ENCODE data around the gene THSD4. TPM values are rescaled to one million over a fixed set of nuclear protein-coding genes. Genes with fewer than 3 reads are reported as not detected.
"Not testable (repeated sequence)": the region's sequence is repeated elsewhere in the genome, so short reads cannot be mapped to it uniquely, and the experiment has no call there.

The THSD4 gene
- total RNA-seq, 1 donor from 2014 or later = not detected

GRCh38 chr15:71364117-71364584 is 248.9 kb downstream of the THSD4 start:
- no peaks in the 10 kb centered on the region for H3K36me3 Mint-ChIP-seq (ENCODE audit: low read depth)
- no peak overlapping the region for H3K4me3 Mint-ChIP-seq (ENCODE audit: low read depth)
- H3K9me3 Mint-ChIP-seq = no peaks in the 10 kb centered on the region
- intact Hi-C loops (cut with micrococcal nuclease) = no loop called here
- no peak for DNase-seq (ENCODE audit: low spot score)
- H3K27ac Mint-ChIP-seq = no peak overlapping the region
- no peaks in the 10 kb centered on the region for H3K4me1 Mint-ChIP-seq (ENCODE audit: low read depth)
- H3K27me3 Mint-ChIP-seq (ENCODE audit: low read depth) = peaks cover 4% of the 10 kb centered on the region

GRCh38 chr15:71366522-71366921 is 251.3 kb downstream of the THSD4 start:
- DNase-seq (ENCODE audit: low spot score) = no peak
- H3K4me3 Mint-ChIP-seq (ENCODE audit: low read depth) = no peak overlapping the region
- no peak overlapping the region for H3K27ac Mint-ChIP-seq
- H3K9me3 Mint-ChIP-seq = peaks cover 15% of the 10 kb centered on the region
- no peaks in the 10 kb centered on the region for H3K4me1 Mint-ChIP-seq (ENCODE audit: low read depth)
- H3K27me3 Mint-ChIP-seq (ENCODE audit: low read depth) = no peaks in the 10 kb centered on the region
- intact Hi-C loops (cut with micrococcal nuclease) = no loop called here
- peaks cover under 1% of the 10 kb centered on the region for H3K36me3 Mint-ChIP-seq (ENCODE audit: low read depth)

- no peak overlapping the region for H3K4me3 Mint-ChIP-seq (ENCODE audit: low read depth)
- no peak for DNase-seq (ENCODE audit: low spot score)
- intact Hi-C loops (cut with micrococcal nuclease) = no loop called here
Measured at GRCh38 chr15:71366926-71367325, 251.7 kb downstream of the THSD4 start.

GRCh38 chr15:71367737-71368136 is 252.5 kb downstream of the THSD4 start:
- H3K36me3 Mint-ChIP-seq (ENCODE audit: low read depth); intact Hi-C loops (cut with micrococcal nuclease); H3K4me3 Mint-ChIP-seq (ENCODE audit: low read depth); H3K27me3 Mint-ChIP-seq (ENCODE audit: low read depth); DNase-seq (ENCODE audit: low spot score); H3K4me1 Mint-ChIP-seq (ENCODE audit: low read depth); H3K27ac Mint-ChIP-seq: not testable (repeated sequence)
- peaks cover 15% of the 10 kb centered on the region for H3K9me3 Mint-ChIP-seq

More at GRCh38 chr15:71366926-71367325, 251.7 kb downstream of the THSD4 start:
- Mint-ChIP-seq H3K27me3 (ENCODE audit: low read depth) (no peaks in the 10 kb centered on the region), H3K36me3 (ENCODE audit: low read depth) (peaks cover 3% of the 10 kb centered on the region), H3K9me3 (peaks cover 15% of the 10 kb centered on the region), H3K27ac (no peak overlapping the region), H3K4me1 (ENCODE audit: low read depth) (no peaks in the 10 kb centered on the region)

- intact Hi-C loops (cut with micrococcal nuclease); H3K27ac Mint-ChIP-seq: not testable (repeated sequence)
- H3K9me3 Mint-ChIP-seq = peaks cover 21% of the 10 kb centered on the region
Measured at GRCh38 chr15:71372769-71373168, 257.5 kb downstream of the THSD4 start.

GRCh38 chr15:71373917-71374316 is 258.6 kb downstream of the THSD4 start:
- peaks cover 21% of the 10 kb centered on the region for H3K9me3 Mint-ChIP-seq
- H3K27ac Mint-ChIP-seq = no peak overlapping the region
- H3K4me3 Mint-ChIP-seq (ENCODE audit: low read depth) = no peak overlapping the region
- H3K4me1 Mint-ChIP-seq (ENCODE audit: low read depth) = peaks cover 7% of the 10 kb centered on the region
- no peaks in the 10 kb centered on the region for H3K27me3 Mint-ChIP-seq (ENCODE audit: low read depth)
- no peak for DNase-seq (ENCODE audit: low spot score)
- peaks cover 3% of the 10 kb centered on the region for H3K36me3 Mint-ChIP-seq (ENCODE audit: low read depth)
- intact Hi-C loops (cut with micrococcal nuclease) = no loop called here

More at GRCh38 chr15:71372769-71373168, 257.5 kb downstream of the THSD4 start:
- H3K4me1 Mint-ChIP-seq (ENCODE audit: low read depth); H3K27me3 Mint-ChIP-seq (ENCODE audit: low read depth); H3K36me3 Mint-ChIP-seq (ENCODE audit: low read depth); H3K4me3 Mint-ChIP-seq (ENCODE audit: low read depth): not testable (repeated sequence)
- peak; percentile 37 for DNase-seq (ENCODE audit: low spot score)

- Mint-ChIP-seq H3K27ac (no peak overlapping the region), H3K9me3 (peaks cover 19% of the 10 kb centered on the region), H3K4me1 (ENCODE audit: low read depth) (peaks cover 7% of the 10 kb centered on the region), H3K4me3 (ENCODE audit: low read depth) (no peak overlapping the region), H3K27me3 (ENCODE audit: low read depth) (no peaks in the 10 kb centered on the region), H3K36me3 (ENCODE audit: low read depth) (peaks cover 3% of the 10 kb centered on the region)
- intact Hi-C loops (cut with micrococcal nuclease) = no loop called here
- no peak for DNase-seq (ENCODE audit: low spot score)
Measured at GRCh38 chr15:71374607-71375352, 259.5 kb downstream of the THSD4 start.

- no peak overlapping the region for H3K4me3 Mint-ChIP-seq (ENCODE audit: low read depth)
- intact Hi-C loops (cut with micrococcal nuclease) = no loop called here
- H3K4me1 Mint-ChIP-seq (ENCODE audit: low read depth) = peaks cover 7% of the 10 kb centered on the region
- peaks cover 9% of the 10 kb centered on the region for H3K9me3 Mint-ChIP-seq
- H3K27ac Mint-ChIP-seq = no peak overlapping the region
- DNase-seq (ENCODE audit: low spot score) = no peak
- peaks cover 3% of the 10 kb centered on the region for H3K36me3 Mint-ChIP-seq (ENCODE audit: low read depth)
- H3K27me3 Mint-ChIP-seq (ENCODE audit: low read depth) = no peaks in the 10 kb centered on the region
Measured at GRCh38 chr15:71375934-71376333, 260.7 kb downstream of the THSD4 start.

GRCh38 chr15:71379893-71380292 is 264.6 kb downstream of the THSD4 start:
- Mint-ChIP-seq H3K36me3 (ENCODE audit: low read depth) (no peaks in the 10 kb centered on the region), H3K4me3 (ENCODE audit: low read depth) (no peak overlapping the region), H3K4me1 (ENCODE audit: low read depth) (no peaks in the 10 kb centered on the region), H3K27me3 (ENCODE audit: low read depth) (peaks cover 6% of the 10 kb centered on the region), H3K27ac (no peak overlapping the region), H3K9me3 (peaks cover 6% of the 10 kb centered on the region)
- intact Hi-C loops (cut with micrococcal nuclease) = no loop called here
- no peak for DNase-seq (ENCODE audit: low spot score)

- intact Hi-C loops (cut with micrococcal nuclease) = no loop called here
- Mint-ChIP-seq H3K4me3 (ENCODE audit: low read depth) (no peak overlapping the region), H3K4me1 (ENCODE audit: low read depth) (no peaks in the 10 kb centered on the region), H3K9me3 (peaks cover 6% of the 10 kb centered on the region), H3K27me3 (ENCODE audit: low read depth) (peaks cover 6% of the 10 kb centered on the region), H3K36me3 (ENCODE audit: low read depth) (no peaks in the 10 kb centered on the region), H3K27ac (no peak overlapping the region)
- DNase-seq (ENCODE audit: low spot score) = no peak
Measured at GRCh38 chr15:71380345-71380744, 265.1 kb downstream of the THSD4 start.

GRCh38 chr15:71384501-71384900 is 269.2 kb downstream of the THSD4 start:
- no peaks in the 10 kb centered on the region for H3K4me1 Mint-ChIP-seq (ENCODE audit: low read depth)
- no peak overlapping the region for H3K4me3 Mint-ChIP-seq (ENCODE audit: low read depth)
- H3K27me3 Mint-ChIP-seq (ENCODE audit: low read depth) = peaks cover 31% of the 10 kb centered on the region
- H3K27ac Mint-ChIP-seq = no peak overlapping the region
- intact Hi-C loops (cut with micrococcal nuclease) = no loop called here
- no peaks in the 10 kb centered on the region for H3K9me3 Mint-ChIP-seq
- DNase-seq (ENCODE audit: low spot score) = no peak
- no peaks in the 10 kb centered on the region for H3K36me3 Mint-ChIP-seq (ENCODE audit: low read depth)

GRCh38 chr15:71385026-71385425 is 269.8 kb downstream of the THSD4 start:
- intact Hi-C loops (cut with micrococcal nuclease) = no loop called here
- Mint-ChIP-seq H3K27me3 (ENCODE audit: low read depth) (peaks cover 31% of the 10 kb centered on the region), H3K9me3 (no peaks in the 10 kb centered on the region), H3K4me3 (ENCODE audit: low read depth) (no peak overlapping the region), H3K4me1 (ENCODE audit: low read depth) (no peaks in the 10 kb centered on the region), H3K27ac (no peak overlapping the region), H3K36me3 (ENCODE audit: low read depth) (no peaks in the 10 kb centered on the region)
- DNase-seq (ENCODE audit: low spot score) = no peak

- Mint-ChIP-seq H3K27me3 (ENCODE audit: low read depth) (peaks cover 31% of the 10 kb centered on the region), H3K9me3 (no peaks in the 10 kb centered on the region), H3K36me3 (ENCODE audit: low read depth) (no peaks in the 10 kb centered on the region), H3K27ac (no peak overlapping the region), H3K4me3 (ENCODE audit: low read depth) (no peak overlapping the region), H3K4me1 (ENCODE audit: low read depth) (no peaks in the 10 kb centered on the region)
- intact Hi-C loops (cut with micrococcal nuclease) = no loop called here
- no peak for DNase-seq (ENCODE audit: low spot score)
Measured at GRCh38 chr15:71385457-71385856, 270.2 kb downstream of the THSD4 start.
